NOMO-1 treated with DMSO at 0.1 percent for 48 hours (cell line): Measurements from ENCODE around the gene CTSA.
"Not testable (repeated sequence)": the region's sequence is repeated elsewhere in the genome, so short reads cannot be mapped to it uniquely, and the experiment has no call there.

ENCODE experiments used
- DNase-seq: peaks from one replicate; lab custom pipeline; 2025; ENCODE audit not compliant: unreplicated experiment; lab: John Stamatoyannopoulos, UW

CTSA gene

DNA sequence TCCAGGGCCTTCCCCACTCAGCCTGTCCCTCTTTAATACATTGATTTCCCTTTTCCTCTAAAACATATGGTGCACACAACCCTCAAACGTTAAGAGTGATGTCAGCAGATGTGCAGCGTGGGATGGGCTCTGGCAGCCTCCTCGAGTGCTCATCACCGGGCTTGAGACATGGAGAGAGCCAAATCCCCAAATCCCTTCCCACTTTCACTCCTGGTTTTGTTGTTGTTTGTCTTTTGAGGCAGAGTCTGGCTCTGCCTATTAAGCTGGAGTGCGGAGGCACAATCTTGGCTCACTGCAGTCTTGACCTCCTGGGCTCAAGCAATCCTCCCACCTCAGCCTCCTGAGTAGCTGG, 26.6 kb downstream of the CTSA start:
- no peak for DNase-seq

DNA sequence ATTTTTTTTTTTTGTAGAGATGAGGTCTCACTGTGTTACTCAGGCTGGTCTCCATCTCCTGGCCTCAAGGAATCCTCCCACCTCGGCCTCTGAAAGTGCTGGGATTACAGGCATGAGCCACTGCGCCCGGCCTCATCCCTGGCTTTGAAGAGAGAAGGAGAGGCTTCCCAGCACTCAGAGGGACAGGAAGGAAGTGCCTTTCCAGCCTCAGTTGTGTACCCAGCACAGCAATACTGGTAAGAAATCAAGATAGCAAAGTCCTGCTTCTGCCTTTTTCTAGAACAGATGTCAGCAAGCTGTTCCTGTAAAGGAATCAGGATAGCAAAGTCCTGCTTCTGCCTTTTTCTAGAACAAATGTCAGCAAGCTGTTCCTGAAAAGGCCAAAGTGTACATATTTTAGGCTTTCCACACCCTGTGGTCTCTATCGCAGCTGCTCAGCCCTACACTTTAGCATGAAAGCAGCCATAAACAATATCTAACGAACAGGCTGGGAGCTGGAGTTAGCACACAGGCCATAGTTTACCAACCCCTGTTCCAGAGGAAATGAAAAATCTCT, 27.1 kb downstream of the CTSA start:
- DNase-seq = no peak

DNA sequence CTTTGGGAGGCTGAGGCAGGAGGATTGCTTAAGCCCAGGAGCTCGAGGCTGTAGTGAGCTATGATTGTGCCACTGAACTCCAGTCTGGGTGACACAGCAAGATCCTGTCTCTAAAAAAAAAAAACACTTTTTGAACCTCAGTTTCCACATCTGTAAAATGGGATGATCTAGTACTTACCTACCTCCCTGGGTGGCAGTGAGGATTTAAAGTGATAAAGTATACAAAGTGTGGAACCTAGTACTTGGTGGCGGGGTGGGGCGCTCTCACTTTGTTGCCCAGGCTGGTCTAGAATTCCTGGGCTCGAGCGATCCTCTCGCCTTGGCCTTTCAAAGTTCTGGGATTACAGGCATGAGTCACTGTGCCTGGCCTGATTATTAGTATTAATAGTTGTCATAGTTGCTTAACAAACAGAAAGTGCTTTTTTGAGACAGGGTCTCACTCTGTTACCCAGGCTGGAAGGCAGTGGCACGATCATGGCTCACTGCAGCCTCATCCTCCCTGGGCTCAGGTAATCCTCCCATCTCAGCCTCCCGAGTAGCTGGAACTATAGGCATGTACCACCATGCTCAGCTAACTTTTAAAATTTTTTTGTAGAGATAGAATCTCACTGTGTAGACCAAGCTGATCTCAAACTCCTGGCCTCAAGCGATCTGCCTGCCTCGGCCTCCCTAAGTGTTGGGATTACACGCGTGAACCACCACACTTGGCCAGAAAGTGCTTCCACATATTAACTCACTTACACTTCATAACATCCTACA, 27.8 kb downstream of the CTSA start:
- no peak for DNase-seq

DNA sequence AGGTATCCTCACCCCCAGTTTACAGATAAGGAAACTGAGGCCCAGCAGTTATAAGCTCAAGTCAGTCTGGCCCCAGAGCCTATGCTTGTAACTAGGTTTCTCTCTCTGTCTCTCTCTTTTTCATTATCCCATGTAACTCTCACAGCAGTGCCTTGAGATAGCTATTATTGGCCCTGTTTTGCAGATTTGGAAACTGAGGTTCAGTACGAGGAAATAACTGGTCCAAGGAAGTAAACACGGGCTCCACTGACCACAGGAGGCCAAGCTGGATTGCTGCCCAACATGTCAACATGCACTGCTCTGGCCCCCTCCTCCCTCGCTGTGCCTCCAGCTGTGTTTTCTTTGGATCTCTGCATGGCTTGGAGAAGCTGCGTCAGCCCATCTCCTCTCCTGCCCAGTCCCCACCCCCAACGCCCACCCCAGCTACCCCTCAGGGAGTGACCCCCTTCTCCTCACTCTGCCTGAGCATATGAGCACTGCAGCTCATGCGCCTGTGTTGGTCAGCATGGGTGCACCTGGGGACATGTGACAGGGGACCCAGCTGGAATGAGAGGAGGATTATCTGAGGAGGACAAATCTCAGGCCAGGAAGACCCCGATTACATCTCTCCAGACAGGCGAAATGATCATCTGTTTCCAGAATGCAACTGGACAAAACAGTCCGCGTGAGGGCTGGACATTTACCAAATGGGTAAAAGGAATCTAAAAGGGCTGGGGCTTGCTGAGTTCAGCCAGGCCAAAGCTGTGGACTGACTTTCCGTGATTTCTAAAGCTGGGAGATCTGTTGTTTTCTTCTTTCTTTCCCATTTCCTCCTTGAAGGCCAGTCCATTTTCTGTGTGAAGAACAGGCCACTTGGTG, 28.6 kb downstream of the CTSA start:
- DNase-seq = no peak

DNA sequence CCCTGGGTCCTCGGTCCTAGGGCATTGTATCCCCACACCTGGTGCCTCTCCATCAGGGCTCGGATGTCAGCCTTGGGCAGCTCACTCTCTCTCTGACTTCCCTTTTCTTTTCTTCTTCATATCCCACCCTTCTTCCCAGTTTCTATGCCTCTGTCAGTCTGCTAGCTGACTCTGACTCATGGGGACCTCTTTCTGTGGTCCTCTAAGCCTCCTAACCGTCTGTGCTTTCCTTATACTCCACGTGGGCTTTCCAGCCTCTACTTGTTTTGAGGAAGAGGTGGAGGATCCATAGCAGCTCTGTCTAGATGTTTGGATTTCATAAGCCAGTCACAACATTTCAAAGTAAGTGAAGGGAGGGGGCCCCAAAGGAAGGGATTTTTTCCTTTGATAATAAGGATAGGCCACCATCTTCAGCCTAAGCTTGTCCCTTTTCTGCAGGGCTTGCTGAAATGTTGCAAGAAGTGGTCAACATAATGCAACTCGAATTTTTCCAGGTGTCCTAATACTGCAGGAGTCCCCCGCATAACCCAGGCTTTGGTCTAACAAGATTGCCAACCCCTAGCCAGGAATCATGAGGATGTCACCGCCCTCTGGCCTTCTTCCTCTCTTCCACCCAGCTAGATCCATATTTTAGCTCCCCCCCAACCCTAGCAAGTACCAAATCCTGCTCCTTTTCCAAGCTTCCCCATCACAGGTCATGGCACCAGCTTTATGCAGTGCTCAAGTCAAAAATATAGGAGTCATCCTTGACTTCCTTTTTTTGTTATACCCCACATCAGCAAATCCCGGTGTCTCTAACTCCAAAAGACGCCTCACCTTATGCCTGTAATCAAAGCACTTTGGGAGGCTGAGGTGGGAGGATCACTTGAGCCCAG, 29.6 kb downstream of the CTSA start:
- peak; percentile 23 for DNase-seq

DNA sequence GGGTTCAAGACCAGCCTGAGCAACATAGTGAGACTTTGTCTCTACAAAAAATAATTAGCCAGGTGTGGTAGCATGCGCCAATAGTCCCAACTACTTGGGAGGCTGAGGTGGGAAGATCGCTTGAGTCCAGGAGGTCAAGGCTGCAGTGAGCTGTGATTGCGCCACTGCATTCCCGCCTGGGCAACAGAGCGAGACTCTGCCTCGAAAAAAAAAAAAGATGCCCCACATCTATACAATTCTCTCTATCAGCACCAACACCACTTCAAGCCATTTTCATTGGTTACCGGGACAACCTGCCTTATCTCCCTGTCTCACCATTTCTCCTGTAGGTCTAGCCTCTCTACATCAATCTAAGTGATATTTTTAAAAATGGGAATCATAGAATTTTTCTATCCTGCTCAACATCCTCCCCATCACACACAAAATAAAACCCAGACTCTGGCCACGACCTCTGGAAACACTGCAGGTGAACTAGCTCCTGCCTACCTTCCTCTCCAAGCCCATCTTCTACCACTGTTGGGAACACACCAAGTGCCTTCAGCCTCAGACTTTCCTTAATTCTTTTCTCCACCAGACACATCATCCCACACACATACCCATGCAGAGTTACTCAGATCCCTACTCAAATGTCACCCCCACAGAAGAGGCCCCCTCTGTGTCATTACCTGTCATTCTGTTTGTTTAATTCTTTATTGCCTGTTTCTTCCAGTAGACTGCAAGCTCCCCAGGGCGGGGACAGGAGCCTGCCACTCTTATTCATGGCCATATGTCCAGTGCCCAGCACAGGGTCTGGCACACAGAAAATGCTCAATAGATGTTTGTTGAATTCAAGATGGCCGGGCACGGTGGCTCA, 30.4 kb downstream of the CTSA start:
- DNase-seq = no peak

DNA sequence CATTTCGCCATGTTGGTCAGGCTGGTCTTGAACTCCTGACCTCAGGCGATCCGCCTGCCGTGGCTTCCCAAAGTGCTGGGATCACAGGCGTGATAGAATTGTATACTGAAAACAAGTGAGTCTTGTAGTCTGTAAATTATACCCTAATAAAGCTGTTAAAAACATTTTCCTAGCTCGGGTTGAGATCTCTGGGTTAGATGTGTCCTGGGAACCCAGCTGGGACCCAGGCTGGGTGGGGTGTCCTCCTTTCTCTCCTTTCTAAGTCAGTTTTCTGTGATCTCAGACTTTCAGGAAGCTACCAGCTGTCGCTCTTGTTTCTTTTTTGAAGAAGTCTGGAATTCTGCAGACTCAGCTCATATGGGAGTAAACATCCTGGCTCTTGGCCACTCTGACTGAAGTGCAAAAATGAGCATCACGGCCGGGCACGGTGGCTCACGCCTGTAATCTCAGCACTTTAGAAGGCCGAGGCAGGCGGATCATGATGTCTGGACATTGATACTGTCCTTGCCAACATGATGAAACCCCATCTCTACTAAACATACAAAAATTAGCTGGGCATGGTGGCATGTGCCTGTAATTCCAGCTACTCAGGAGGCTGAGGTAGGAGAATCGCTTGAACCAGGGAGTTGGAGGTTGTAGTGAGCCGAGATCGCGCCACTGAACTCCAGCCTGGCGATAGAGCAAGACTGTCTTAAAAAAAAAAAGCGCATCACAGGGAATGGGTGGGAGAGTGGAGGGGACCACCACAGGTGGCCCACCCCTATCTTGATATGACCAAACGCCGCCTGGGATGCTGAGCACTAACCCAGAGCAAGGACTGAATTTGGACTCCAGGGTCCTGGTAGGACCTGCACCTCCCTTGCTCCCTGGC, 33.5 kb downstream of the CTSA start:
- DNase-seq = no peak

DNA sequence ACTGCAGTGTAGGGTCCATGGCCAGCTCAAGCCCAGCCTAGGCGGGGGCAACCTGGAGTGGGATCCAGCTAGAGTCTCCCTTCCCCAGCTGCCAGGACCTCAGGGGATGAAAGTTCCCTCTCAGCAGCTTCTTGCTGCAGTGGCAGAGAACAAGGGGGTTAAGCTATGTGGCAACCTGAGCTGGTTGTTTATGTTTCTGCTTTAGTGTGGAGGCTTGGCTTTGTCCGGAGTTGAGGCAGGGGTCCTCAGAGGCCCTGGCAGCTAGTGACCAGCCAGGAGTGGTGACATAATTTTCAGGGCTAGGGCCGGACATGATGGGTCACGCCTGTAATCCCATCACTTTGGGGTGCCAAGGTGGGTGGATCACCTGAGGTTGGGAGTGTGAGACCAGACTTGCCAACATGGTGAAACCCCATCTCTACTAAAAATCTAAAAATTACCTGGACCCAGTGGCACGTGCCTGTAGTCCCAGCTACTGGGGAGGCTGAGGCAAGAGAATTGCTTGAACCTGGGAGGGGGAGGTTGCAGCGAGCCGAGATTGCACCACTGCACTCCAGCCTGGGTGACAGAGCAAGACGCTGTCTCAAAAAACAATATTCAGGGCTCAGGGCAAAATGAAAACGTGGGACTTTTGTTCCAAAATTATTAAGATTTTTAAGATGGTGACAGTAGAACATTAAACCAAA, 34.8 kb downstream of the CTSA start:
- DNase-seq = no peak

DNA sequence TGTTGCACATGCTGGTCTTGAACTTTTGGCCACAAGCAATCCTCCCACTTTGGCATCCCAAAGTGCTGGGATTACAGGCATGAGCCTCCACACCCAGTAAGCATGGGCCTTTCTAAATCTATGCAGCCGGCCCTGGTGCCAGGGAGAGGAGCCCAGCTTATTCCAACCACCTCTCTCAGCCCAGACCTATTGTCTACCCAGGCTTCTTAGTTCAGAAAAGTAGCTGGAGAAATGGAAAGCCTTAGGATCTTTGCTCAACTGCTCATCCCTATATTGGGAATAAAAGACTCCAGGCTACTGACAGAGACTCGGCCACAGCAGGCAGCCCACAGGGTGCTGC, 35.6 kb downstream of the CTSA start:
- no peak for DNase-seq

DNA sequence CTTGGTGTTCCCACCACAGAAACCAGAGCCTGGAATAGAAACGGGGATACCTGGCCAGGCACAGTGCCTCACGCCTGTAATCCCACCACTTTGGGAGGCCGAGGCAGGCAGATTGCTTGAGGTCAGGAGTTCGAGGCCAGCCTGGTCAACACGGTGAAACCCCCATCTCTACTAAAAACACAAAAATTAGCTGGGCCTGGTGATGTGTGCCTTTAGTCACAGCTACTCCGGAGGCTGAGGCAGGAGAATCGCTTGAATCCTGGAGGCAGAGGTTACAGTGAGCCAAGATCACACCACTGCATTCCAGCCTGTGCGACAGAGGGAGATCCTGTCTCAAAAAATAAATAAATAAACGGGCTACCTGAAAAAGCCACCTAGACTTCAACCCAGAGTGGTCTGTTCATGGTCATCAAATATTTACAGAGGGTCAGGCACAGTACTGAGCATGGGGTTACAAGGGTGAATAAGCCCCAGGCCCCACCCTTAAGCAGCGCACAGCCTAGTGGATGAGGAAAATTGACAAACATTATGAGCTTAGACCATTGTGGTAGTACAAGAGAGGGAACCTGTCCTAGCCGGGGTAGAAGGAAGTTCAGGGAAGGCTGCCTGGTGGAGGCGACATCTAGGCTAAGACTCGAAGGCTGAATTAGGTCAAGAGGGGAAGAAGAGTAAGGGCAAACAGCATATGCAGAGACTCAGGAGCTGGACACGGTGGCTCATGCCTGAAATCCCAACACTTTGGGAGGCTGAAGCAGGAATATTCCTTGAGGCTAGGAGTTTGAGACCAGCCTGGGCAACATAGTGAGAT, 36.1 kb downstream of the CTSA start:
- no peak for DNase-seq

DNA sequence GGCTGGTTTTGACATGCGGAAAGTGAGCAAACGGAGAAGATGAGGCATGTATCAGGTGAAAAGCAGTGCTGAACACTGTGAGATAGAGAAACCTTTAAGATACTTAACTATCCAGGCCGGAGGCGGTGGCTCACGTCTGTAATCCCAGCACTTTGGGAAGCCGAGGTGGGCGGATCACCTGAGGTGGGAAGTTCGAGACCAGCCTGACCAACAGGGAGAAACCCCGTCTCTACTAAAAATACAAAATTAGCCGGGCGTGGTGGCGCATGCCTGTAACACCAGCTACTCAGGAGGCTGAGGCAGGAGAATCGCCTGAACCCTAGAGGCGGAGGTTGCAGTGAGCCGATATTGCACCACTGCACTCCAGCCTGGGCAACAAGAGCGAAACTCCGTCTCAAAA, 40.5 kb downstream of the CTSA start:
- DNase-seq = not testable (repeated sequence)

DNA sequence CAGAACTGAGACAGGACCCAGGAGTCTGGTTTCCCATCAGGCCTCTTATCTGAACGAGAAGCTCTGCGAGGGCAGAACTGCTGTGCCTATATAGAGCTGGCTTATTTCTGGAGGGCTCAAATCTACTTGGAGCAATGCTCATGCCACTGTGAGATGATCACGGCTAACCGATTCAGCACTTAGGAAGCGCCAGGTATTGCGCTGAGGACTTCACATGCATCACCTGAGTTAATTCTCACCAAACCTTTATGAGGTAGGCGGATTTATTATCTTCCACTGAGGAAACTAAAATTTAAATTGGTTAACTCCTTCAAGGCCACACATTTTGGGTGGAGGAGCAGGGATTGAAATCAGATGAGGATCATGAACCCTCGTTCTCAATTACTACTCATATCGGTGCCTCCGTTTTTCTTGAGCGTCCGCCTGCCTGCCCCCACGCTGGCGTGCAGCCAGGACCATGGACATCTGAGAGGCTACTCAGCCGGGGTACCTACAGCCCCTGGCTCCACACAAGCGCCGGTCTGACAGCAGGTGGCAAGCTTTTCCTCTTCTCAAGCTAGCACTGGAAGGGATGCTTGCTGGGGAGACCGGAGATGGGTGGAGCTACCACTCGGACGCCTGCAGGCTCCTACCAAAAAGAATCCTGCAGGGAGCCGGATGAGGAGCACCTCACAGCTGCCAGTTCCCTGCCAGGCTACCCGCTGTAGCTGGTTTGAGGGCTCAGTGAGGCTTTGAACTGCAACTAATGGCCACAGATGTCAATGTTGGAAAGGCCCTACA, 42.3 kb downstream of the CTSA start:
- peak; percentile 68 for DNase-seq

DNA sequence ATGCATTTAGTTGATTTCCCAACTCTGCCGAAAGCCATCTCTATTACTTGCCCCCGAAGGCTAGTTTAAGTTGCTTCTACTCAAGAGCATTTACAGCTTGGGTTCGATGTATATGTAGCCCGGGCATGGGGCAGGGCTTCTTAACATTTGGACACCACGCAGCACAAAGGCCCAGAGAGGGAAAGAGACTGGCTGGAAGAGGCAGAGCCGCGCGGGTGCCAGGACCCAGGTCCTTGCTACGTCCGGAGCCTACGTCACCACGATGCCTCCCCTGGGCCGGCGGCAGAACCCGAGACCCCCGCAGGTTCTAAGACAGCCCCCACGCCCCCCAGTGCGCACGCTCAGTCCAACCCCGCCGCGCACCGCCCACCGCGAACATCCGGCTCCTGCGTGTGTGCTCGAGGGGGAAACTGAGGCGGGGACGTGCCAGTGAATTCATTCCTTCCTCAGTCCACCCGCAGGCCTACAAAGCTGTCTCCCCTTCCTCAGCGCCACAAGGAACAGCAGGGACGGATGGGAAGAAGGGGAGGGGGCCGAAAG, 43.0 kb downstream of the CTSA start:
- peak; percentile 42 for DNase-seq

DNA sequence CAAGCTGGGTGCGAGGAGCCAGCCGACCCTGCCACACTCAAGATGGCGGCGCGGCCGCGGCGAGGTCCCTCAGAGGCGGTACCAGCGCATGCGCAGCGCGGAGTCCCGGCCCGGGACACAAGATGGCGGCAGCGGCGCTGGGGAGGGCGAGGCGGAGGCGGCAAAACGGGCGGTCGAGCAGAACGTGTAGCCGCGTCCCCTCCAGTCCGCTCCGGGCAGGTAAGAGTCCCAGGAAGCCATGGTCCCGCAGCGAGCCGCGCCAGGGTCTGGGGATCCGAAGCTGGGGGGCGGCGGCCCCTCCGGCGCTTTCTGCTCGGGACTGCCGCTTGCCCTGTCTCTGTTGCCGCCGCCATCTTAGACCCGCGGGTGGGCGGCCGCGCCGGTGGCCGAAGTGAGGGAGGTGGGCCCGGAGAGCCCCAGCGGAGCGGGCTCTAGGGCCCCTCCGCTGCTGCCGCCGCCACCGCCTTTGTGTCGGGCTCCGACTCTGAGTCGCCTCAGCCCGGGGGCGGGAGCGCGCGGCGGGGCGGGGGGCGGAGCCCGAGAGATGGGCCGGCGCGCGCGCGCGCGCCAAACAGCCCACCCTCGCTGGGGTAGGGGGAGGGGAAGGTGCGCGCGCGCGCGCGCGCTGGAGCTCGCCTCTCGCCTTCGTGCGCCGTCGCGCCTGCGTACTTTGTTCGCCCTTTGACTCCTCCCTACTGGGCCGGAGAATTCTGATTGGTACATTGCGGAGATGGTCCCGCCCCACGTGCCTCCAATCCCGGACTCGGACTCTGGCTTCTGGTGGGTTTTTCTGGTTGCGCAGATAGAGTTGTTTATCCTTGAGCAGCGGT, 43.7 kb downstream of the CTSA start, which contains the start of gene PCIF1:
PCIF1 (plus strand) TSS at position 98 of the 830 bp plus-strand sequence. CDS start 4,317 bp downstream, outside the sequence.
- DNase-seq = peak; percentile 95

DNA sequence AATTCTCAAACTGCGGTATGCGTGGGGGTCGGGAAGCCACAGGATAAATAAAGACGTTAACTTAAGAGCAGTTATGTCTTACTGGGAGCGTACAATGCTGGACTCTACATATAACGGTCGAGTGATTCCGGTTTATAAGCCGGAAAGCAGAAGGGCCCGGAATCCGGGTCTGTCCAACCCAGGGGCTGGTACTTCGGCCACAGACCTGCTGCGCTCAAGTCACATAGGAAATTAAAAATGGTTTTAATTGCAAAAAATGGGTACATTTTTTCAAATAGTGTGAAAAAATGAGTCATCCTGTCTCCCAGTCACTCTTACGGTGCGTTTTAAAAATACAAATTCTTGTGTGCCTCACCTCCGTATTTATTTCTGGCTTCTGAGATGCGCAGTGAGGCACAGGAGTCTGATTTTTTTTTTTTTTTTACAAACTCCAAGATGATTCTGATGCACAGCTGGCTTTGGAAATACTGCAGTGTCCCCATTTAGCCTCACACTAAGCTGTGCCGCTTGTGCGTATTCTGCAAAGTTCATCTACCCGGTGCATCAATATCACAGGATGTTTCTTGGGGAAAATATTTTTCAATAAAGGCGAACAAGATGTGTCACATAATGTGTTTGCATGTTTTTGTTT, 44.4 kb downstream of the CTSA start:
- DNase-seq = no peak
